Small intestine (tissue), 7 donors: ENCODE data around the gene LOC101059915.
"Not testable (repeated sequence)": the region's sequence is repeated elsewhere in the genome, so short reads cannot be mapped to it uniquely, and the experiment has no call there.

ENCODE experiments used
- DNase-seq, 2 donors: peaks; one replicate each; pipeline versions ENCODE4 v3.0.0 to v3.0.0-alpha.2; 2013
- FAIRE-seq: peaks from 2 replicates; lab custom pipeline; 2012; peaks lifted over from hg19 to GRCh38; lab: Jason Lieb, UNC
- H3K27ac ChIP-seq, 3 donors: one replicate each; pipeline ENCODE4 v1.5.1; 2013; ENCODE audit warnings: low read length in 2 of 3, mild to moderate bottlenecking in 2 of 3, control low read depth in 1 of 3, inconsistent platforms in 1 of 3, low read depth in 1 of 3, moderate library complexity in 1 of 3
- H3K27me3 ChIP-seq, 3 donors: one replicate each; pipeline ENCODE4 v1.6.1; 2013; ENCODE audit warnings: low read length in 3 of 3, inconsistent platforms in 1 of 3; ENCODE audit not compliant: control insufficient read depth in 3 of 3, insufficient read depth in 3 of 3
- H3K36me3 ChIP-seq, 3 donors: one replicate each; pipeline ENCODE4 v1.6.1; 2013; ENCODE audit warnings: low read length in 3 of 3, inconsistent platforms in 1 of 3, low read depth in 1 of 3, mild to moderate bottlenecking in 1 of 3, moderate library complexity in 1 of 3; ENCODE audit not compliant: control insufficient read depth in 3 of 3, insufficient read depth in 2 of 3
- H3K4me1 ChIP-seq, 3 donors: one replicate each; pipeline ENCODE4 v1.6.1; 2013; ENCODE audit warnings: low read length in 2 of 3, inconsistent platforms in 1 of 3, low read depth in 1 of 3, mild to moderate bottlenecking in 1 of 3, moderate library complexity in 1 of 3; ENCODE audit not compliant: control insufficient read depth in 3 of 3, insufficient read depth in 2 of 3
- H3K4me3 ChIP-seq, 3 donors: one replicate each; pipeline ENCODE4 v1.5.1; 2013; ENCODE audit warnings: low read length in 3 of 3, control low read depth in 1 of 3, inconsistent platforms in 1 of 3, low read depth in 1 of 3, mild to moderate bottlenecking in 1 of 3, moderate library complexity in 1 of 3
- H3K9me3 ChIP-seq, 2 donors: one replicate each; pipeline ENCODE4 v1.6.1; 2013; ENCODE audit warnings: low read depth in 1 of 2, low read length in 1 of 2; ENCODE audit not compliant: control insufficient read depth in 2 of 2, insufficient read depth in 1 of 2
- WGBS, 3 donors: extraction: QIAGEN DNeasy Blood & Tissue Kit; methylation state at CpG; one replicate each; pipeline ENCODE4 v1.1.7; 2013; 5-methylcytosine and 5-hydroxymethylcytosine counted together
- donor health status: healthy with polysubstance abuse.
- donor health status: control.
- donor health status: control.
- donor health status: Bipolar disorder and iron deficiency.
- donor health status: healthy.

The LOC101059915 gene

DNA sequence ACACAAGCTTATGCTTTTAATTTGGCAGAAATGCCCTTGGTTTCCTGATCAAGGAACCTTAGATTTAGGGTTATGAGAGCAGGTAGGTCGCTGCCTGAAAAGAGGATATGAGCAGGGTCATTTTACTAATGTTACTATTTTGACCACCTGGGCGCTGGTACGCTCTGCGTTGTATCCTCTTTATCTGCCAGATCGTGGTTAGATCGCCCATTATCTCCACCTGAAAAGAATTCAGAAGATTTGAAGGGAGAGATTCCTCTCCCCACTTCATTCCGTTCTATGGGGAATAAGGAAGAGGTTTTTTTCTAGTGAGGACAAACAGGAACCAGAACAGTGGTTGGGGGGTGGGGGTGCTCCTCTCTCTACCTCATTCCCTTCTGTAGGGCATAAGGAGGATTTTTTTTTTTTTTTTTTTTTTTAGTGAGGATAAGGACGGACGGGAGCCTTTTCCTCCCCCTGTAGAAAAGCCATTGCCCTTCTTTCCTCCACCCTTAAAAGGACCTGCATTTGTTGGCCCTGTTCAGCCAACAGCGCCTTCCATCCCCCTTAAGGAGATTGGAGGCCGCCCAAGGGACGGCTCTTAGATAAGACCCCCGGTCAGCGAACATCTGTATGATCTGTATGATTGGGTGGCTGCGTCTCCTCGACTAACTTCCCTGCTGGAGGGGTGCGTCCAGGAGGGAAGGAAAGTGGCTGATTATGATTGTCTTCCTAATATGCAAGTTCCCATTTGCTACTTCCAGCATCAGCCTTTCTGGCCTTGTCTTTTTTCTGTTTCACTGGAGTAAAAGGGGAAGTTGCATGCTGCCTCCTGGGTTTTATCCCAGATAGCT, 30.3 kb downstream of the LOC101059915 start:
- not testable (repeated sequence) for H3K4me3 ChIP-seq, H3K27me3 ChIP-seq, H3K4me1 ChIP-seq, H3K36me3 ChIP-seq, FAIRE-seq, H3K27ac ChIP-seq, H3K9me3 ChIP-seq, DNase-seq
- no CpG with 5 or more reads among the region's 17 CpGs for WGBS, 3 donors

DNA sequence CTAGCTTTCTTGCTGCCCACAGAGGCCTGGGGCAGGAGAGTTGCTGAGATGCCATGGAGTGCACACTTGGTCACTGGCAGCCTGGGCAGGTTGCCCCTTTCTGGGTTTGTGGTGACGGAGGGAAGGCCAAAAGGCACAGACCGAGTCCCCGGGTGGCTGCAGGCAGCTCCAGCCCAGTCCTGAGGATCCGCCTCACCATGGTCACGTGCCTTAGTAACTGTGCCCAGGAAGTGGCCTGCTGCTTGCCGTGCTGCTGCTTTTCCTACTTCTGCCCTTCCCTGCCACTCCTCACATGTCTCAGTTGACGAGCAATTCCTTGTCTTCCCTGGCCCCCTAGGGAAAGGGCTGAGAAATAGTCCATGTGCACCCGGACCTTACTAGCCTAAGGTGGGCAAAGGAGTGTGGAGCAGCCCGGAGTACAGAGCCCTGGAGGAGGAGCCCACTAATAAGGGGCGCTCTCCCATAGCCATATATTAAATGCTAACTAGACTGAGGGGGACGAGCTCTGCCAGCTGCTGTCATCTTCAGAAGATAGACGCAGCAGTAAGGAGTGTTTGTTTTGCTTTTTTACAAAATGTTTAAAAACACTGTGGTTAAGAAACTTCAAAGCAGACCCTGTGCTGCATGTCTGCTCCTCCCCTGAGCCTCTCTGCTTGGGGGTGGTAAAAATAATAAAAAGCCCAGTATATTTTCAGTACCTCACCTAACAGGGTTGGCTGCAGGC, 31.1 kb downstream of the LOC101059915 start:
- not testable (repeated sequence) for DNase-seq

DNA sequence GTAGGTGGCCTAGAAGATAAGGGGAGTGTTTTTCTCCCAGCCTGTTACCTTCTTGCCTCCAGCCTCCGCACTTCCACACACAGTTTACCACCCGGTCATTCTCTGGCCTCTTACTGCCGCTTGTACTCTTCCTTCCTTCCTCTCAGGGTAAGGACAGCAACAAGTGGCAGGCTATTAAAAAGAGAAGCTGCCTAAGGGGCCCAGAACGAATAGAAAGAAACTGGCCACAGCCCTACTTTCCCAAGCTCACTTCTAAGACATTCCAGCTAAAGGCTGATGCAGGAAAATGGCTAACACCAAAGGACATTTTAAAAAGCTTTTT, 31.6 kb downstream of the LOC101059915 start:
- not testable (repeated sequence) for H3K4me3 ChIP-seq, H3K27me3 ChIP-seq, DNase-seq, H3K36me3 ChIP-seq, H3K9me3 ChIP-seq, H3K4me1 ChIP-seq, H3K27ac ChIP-seq, FAIRE-seq
- no CpG with 5 or more reads among the region's 4 CpGs for WGBS, 3 donors

More for the DNA sequence above, 31.1 kb downstream of the LOC101059915 start:
- not testable (repeated sequence) for H3K9me3 ChIP-seq, H3K4me1 ChIP-seq, H3K27me3 ChIP-seq, H3K27ac ChIP-seq, H3K4me3 ChIP-seq, H3K36me3 ChIP-seq, FAIRE-seq
- no CpG with 5 or more reads among the region's 12 CpGs for WGBS, 3 donors

DNA sequence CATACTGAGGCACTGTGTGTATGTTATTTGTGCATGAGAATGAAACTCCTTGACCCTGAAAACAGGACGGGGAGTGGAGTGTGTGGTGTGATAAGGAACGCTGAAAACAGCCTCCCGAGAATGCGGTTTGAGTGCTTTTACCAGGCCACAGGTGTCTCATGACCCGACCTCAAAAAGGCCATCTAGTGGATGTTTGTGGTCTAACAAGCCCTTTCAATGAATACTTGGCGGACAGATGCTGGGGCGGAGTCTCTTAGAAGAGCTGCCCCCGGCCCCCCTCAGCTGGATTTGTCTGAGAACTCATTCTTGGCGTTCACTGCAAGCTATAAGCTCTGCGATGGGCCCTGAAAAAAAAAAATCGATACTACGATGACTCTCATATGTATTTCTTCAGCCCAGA, 35.5 kb downstream of the LOC101059915 start:
- no CpG with 5 or more reads among the region's 12 CpGs for WGBS, 3 donors
- H3K27ac ChIP-seq, DNase-seq, H3K9me3 ChIP-seq, H3K36me3 ChIP-seq, H3K4me3 ChIP-seq, H3K27me3 ChIP-seq, H3K4me1 ChIP-seq: not testable (repeated sequence)
- peak; percentile 55 for FAIRE-seq

DNA sequence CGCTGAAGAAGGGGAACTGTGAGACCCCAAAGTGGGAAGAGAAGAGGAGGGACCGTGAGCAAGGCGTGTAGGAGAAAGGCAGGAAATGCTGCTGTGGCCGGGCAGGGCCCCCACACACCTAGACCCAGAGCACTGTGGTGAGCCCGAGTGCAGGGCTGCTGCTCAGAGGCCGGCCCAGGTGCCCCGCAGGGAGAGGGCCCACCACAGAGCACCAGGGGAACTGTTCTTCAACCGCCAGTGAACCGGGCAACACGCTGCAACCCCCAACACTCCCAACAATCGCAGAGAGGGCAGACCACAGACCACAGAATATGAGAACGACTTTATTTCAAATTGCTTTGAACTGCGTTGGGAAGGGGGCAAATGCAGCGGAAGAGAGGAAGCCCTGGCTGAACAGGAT, 46.7 kb downstream of the LOC101059915 start:
- not testable (repeated sequence) for FAIRE-seq, DNase-seq, H3K27ac ChIP-seq, H3K36me3 ChIP-seq, H3K9me3 ChIP-seq, H3K27me3 ChIP-seq, H3K4me3 ChIP-seq, H3K4me1 ChIP-seq
- no CpG with 5 or more reads among the region's 14 CpGs for WGBS, 3 donors

DNA sequence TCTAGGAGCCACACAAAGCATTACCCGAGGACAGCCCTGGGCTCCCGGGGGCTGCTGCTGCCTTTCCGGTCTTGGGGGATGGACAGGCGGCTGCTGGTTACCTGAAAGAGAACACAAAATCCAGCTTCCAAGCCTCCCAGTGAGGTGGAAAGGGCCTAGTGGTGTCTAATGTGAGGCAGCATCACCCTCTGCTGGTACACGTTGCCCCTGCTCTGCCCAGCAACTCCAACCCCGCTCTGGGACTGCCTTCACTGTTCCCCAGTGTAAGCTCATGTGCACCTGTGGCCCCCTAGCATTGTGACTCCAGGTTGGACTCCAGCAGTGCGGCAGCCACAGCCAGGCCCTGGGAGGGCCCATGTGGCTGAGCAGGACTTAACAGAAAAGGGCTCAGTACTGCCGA, 48.2 kb downstream of the LOC101059915 start:
- H3K27me3 ChIP-seq, H3K36me3 ChIP-seq, H3K4me3 ChIP-seq, H3K9me3 ChIP-seq, DNase-seq, H3K27ac ChIP-seq, FAIRE-seq, H3K4me1 ChIP-seq: not testable (repeated sequence)
- no CpG with 5 or more reads among the region's 8 CpGs for WGBS, 3 donors

DNA sequence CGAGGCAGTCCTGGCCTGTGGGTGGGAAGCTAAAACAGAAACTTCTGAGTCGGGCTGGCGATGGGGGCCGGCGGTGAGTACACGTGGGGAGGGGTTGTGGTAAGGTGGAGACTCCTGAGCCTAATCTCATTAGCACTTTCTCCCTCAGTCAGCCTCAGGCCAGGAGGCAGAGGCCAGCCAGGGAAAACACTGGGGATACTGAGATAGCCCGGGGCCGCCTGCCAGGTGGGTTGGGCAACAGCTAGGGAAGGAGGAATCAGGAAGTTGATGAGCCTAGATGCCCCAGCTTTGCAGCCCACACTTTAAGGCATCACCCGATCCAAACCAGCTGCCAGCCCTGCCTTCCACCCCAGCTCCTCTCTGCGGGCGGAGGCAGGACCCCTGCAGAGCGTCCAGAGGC, 49.0 kb downstream of the LOC101059915 start:
- not testable (repeated sequence) for H3K36me3 ChIP-seq, DNase-seq, H3K4me1 ChIP-seq, H3K9me3 ChIP-seq, H3K4me3 ChIP-seq, H3K27ac ChIP-seq, FAIRE-seq, H3K27me3 ChIP-seq
- no CpG with 5 or more reads among the region's 12 CpGs for WGBS, 3 donors

DNA sequence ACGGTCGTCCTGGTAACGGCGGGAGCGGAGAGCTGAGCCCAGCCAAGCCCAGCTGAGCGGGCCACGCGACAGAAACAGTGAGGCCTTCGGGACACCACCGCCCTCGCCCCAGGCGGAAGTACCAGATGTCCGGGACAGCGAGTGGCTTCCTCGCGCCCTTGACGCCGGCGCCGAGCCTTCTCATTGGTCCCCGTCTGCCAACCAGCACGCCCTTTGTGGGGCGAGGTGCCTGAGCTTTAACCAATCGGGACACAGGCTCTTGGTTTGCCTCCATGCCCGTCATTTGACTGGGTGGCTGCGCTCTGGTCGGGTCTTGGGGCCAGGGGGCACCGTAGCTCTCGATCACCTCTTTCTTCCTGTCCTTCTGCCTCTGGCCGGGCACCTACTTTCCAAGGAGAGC, 50.8 kb downstream of the LOC101059915 start, which contains the start of gene CXorf49:
Gene CXorf49 (minus strand): TSS at position 101 of the 400 bp plus-strand sequence. CDS start 134 bp downstream, outside the sequence.
- H3K9me3 ChIP-seq, H3K36me3 ChIP-seq, H3K4me1 ChIP-seq, DNase-seq, H3K27me3 ChIP-seq, H3K27ac ChIP-seq, H3K4me3 ChIP-seq, FAIRE-seq: not testable (repeated sequence)
- WGBS, 3 donors: no CpG with 5 or more reads among the region's 30 CpGs
